GM10847 (cell line): ENCODE data around the gene RCSD1.

Experiments
- POLR2A ChIP-seq: IDR thresholded peaks from 2 replicates; pipeline ENCODE4 v1.6.1; 2011; ENCODE audit not compliant: insufficient read length; ENCODE audit errors: extremely low read depth

Gene RCSD1

DNA sequence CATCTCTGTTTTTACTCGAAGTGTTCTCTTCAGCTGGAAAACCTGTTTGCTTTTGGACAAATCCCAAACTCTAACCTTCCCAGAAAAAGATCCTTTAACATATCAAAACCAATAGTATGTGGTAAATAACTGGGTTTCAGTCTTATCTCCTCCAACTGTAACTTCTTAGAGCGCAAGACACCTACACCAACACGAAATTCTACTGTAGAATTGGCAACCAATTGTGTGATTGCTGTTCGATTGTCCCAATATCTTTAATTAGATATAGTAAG, 85.9 kb downstream of the RCSD1 start:
- TF ChIP-seq POLR2A, result no peak

- no peak for TF ChIP-seq POLR2A
These were observed 87.3 kb downstream of the RCSD1 start for GRCh38 chr1:167717351-167717750.

DNA sequence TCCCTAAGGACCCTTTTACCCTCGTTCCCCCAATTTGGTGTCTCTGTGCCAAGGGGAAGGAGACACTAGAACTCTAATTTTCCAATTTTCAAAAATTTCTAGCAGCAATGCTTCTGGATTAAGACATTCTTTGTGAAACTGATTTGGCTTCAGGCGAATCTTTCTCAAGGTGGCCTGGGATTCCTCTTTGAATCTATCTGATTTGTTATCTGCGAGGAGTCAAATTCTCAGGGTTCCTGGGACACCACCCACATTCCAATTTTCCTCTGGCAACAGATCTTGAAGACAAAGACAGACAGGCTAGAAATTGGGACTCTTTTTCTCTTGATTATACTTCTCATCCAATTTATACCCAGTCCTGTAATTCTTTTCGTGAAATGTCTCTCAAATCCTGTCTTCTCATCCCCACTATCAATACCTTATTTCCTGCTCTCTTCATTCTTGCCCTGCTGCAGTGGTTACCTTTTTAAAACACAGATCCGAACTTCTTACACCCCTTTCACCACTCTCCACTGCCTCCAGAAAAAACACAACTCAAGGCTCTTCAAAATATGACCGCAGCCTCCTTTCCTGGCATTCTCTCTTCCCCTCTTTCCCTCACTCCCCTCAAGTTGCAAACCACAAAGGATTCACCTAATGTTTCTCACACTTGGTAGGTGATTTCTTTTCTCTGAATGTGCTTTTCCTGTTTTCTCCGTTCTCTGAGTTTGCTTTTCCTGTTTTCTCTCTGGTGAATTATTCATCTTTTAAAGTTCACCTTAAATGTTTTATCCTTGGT, 89.1 kb downstream of the RCSD1 start:
- TF ChIP-seq POLR2A, result no peak

DNA sequence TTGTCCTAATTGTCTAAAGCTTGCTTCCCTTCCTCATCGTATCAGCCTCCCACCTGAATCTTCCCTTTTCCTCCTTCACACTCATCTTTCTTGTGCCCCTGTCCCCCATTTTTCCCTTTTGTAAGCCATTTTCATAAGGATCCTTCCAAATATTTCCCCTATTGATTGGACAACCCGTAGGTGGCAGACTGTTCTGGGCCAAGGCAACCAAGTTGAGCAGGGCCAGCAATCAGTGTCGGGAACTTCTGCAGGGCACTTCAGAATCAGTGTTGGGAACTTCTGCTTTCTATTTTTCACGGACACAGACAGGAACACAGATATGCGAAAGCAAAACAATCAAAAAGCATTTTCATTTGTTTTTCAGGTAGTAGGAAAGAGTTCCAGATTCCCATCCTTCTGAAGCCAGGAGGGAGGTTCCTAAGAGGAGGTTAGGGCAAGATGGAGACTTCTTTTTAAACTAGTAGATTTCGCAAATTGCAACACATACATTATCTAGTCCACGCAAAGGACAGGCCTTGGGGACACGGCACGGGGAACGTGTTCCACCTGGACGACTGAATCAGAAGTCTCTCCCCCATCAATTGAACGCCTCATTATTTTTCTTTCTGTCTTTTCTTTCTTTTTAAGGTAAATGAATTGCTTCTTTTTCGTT, 91.1 kb downstream of the RCSD1 start:
- no peak for TF ChIP-seq POLR2A

DNA sequence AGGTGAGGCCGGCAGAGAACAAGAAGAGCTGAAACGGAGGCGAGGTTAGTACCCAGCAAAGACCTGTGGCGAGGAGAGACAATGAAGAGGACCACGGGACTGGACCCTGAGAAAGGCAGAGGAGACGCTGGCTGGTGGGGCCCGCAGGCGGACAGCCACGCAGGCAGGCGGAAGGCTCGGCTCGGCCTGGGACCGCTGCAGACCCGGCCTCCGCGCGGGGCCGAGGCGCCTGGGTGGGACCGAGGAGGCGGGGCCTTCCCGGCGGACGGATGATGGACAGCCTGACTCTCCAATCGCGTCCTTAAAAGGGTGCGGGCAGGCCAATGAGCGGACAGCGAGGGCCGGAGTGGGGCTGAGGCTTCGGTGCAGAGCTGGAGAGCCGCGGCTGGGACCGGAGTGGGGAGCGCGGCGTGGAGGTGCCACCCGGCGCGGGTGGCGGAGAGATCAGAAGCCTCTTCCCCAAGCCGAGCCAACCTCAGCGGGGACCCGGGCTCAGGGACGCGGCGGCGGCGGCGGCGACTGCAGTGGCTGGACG, 91.7 kb downstream of the RCSD1 start, which contains the start of gene MPZL1:
Gene MPZL1, plus strand, starts transcription at position 366 of the 535 bp plus-strand sequence. CDS start 170 bp downstream, outside the sequence.
- TF ChIP-seq POLR2A, result peak; percentile 70

GRCh38 chr1:167722152-167722869, 92.3 kb downstream of the RCSD1 start:
- TF ChIP-seq POLR2A, result no peak

DNA sequence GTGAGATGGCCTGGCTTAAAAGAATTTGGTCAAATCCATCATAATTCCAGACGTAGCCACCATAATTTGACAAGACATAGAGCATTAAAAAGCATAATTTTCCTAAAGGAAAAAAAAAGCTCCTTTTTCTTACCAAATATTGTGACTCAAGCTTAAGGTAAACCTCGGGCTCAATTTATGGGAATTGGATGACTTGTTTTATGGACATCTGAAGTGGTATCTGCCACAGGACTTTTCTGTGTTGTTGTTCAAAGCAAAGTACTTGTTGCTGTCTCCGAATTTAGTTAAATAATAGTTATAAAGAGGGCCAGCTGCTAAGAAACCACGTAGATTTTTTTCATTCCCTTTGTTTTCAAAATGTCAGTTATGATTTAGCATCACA, 92.8 kb downstream of the RCSD1 start:
- TF ChIP-seq POLR2A, result no peak

DNA sequence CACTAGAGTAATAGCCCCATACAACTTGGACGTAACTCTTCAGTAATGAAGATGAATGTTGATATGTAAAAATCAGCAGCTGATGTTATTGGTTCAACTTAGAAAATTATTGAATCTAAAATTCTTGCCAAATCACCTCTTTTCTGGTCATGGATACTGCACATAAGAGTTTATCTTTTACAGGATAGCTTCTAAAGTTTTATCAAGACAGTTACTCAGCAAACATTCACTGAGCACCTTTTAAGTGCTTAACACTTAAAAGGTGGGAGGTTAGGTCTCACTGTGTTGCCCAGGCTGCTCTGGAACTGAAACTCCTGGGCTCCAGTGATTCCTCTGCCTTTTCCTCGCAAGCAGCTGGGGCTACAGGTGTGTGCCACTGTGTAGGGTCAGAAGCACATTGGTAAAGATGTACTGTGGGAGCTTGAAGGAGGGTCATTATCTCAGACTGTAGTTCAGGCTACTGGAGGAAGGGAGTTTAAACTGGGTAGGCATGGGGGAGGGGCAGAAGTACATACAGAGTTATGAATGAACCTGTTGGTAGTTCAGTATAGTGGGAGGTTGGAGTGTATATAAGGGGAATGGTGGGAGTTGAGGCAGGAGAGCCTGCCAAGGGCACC, 93.8 kb downstream of the RCSD1 start:
- TF ChIP-seq POLR2A, result no peak

GRCh38 chr1:167726008-167726407, 96.0 kb downstream of the RCSD1 start:
- no peak for TF ChIP-seq POLR2A

DNA sequence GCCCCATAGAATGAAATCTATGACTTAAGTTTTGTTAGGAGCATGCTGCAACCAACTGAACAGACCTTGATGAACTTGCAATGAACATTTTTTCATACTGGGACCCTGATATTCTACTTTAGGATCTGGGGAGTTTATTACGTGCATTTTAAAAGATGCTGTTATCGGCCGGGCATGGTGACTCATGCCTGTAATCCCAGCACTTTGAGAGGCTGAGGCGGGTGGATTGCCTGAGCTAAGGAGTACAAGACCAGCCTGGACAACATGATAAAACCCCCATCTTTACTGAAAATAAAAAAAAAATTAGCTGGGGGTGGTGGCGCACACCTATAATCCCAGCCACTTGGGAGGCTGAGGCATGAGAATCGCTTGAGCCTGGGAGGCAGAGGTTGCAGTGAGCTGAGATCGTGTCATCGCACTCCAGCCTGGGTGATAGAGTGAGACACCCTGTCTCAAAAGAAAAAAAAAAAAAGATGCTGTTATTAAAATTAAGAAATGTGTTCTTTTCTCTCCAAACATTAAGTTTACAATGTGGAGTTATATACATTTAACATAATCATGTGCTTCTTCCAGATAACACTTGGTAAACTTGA, 98.9 kb downstream of the RCSD1 start:
- TF ChIP-seq POLR2A, result no peak

GRCh38 chr1:167734227-167734626, 104.2 kb downstream of the RCSD1 start:
- TF ChIP-seq POLR2A, result no peak

- TF ChIP-seq POLR2A, result no peak
These were observed 104.8 kb downstream of the RCSD1 start for GRCh38 chr1:167734841-167735240.

- TF ChIP-seq POLR2A, result no peak
These were observed 107.1 kb downstream of the RCSD1 start for GRCh38 chr1:167737169-167737568.

DNA sequence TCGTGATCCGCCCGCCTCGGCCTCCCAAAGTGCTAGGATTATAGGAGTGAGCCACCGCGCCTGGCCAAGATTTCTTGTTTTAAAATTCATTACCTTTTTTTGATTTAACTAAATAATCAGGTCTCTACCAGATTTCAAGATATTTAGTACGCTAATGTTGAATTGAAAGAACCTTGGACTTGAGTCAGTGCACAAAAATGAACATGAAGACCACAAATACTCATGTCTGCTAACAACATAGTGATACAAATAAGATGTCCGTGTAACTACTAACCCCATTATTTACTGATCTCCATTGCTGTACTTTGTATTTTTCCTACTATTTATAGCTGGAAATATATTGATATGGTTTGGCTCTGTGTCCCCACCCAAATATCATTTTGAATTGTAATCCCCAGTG, 108.1 kb downstream of the RCSD1 start:
- no peak for TF ChIP-seq POLR2A

DNA sequence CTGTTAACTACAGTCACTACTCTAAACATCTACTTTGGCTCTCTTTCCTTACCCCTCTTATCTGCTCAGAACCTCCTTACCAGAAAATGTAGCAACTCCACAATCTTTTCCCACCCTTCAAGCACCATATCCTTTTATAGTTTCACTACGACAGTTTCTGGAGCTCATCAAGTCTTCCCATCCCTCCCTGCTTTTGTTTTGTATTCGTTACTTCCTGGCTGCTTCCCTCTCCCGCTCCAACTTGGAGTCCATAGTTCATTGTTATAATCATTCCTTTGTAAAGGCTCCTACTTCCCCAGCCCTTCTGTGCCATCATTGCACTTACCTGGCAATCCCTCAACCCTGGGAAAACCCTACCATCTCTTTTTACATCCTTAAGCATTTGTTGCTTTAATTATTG, 109.7 kb downstream of the RCSD1 start:
- TF ChIP-seq POLR2A, result no peak
